ENCODE data around the gene CYTH1.

DNA sequence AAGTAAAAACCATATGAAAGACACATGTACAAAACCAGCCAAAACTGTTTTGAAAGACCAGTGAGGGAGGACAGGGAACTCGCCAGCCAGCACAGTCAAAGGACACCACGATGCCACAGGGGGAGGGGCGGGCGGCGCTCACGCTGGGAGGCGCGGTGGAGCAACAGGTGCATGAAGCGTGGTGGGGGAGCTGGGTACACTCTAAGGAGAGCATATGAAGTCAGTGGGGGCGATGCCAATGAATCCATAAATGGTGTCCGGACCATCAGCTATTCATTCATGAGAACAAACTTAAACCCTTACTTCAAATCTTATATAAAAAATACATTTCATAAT lies 103.9 kb downstream of the CYTH1 start:
- TF ChIP-seq, protein P1, sequence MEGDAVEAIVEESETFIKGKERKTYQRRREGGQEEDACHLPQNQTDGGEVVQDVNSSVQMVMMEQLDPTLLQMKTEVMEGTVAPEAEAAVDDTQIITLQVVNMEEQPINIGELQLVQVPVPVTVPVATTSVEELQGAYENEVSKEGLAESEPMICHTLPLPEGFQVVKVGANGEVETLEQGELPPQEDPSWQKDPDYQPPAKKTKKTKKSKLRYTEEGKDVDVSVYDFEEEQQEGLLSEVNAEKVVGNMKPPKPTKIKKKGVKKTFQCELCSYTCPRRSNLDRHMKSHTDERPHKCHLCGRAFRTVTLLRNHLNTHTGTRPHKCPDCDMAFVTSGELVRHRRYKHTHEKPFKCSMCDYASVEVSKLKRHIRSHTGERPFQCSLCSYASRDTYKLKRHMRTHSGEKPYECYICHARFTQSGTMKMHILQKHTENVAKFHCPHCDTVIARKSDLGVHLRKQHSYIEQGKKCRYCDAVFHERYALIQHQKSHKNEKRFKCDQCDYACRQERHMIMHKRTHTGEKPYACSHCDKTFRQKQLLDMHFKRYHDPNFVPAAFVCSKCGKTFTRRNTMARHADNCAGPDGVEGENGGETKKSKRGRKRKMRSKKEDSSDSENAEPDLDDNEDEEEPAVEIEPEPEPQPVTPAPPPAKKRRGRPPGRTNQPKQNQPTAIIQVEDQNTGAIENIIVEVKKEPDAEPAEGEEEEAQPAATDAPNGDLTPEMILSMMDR (IDR thresholded peaks at IDR 0.05) = no peak
- no peak for TF ChIP-seq EZH2 (IDR thresholded peaks at IDR 0.05; ENCODE audit: borderline replicate concordance, insufficient read depth, low read depth, low read length, poor library complexity, severe bottlenecking)

Data from B cell (primary cell).